Amniotic epithelial cell (primary cell): ENCODE data around the gene APMAP.

Experiments used
- DNase-seq: peaks from one replicate; pipeline ENCODE4 v3.0.0-alpha.2; 2010; ENCODE audit warnings: low read depth

The APMAP gene

DNA sequence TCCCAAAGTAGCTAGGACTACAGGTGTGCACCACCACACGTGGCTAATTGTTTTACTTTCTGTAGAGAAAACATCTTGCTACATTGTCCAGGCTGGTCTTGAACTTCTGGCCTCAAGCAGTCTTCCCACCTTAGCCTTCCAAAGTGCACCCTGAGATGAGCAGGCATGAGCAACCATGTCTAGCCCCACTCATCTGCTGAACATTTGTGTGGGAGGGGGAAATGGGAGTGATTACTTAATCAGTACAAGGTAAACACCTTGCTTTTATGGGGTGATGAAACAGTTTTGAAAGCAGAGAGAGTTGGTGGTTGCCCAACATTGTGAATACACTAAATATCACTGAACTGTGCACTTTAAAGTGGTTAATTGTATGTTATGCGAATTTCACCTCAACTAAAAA lies 5.3 kb downstream of the APMAP start:
- DNase-seq = peak; percentile 76

GRCh38 chr20:24986436-24987015 lies 6.0 kb downstream of the APMAP start:
- DNase-seq = no peak

GRCh38 chr20:24985802-24986201 lies 6.7 kb downstream of the APMAP start:
- no peak for DNase-seq

- DNase-seq = no peak
Measured at GRCh38 chr20:24984961-24985640, 7.5 kb downstream of the APMAP start.

DNA sequence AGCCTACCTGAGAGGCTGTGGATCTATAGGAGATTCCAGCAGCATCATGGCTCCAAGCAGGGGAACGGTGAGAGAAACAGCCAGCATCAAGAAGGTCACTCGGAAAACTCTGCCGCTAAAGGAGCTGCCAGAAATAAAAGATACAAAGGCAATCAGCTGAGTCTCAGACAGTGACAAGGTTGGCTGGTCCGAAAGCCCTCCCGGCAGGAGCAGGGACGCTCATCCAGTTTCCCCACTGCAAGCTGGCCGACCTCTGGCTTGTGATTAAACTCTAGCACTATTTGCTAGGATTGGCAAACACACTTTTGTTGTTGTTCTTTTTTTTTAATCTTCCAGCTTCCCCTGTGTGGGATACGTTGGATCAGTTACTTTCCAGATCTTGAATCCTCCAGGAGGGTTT lies 8.7 kb downstream of the APMAP start:
- no peak for DNase-seq

DNA sequence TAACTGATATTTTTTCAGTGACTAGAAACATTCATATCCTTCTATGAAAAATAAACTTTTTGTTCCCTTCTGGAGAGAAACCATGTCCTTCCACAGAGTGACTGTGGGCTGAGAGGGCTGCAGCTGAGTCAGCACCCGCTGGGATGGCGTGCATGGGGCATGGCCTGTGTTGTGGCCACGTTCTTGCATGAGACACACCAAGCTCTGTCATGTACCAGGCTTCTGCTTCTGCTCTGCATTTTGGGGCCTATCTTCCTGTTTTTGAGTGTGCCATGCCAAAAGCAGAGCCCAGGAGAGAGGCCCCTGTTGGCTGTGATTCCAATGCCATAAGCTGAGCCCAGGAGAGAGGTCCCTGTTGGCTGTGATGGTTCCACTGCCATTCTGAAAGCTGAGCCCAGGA lies 10.8 kb downstream of the APMAP start:
- DNase-seq = no peak

GRCh38 chr20:24981282-24981681 lies 11.3 kb downstream of the APMAP start:
- no peak for DNase-seq

DNA sequence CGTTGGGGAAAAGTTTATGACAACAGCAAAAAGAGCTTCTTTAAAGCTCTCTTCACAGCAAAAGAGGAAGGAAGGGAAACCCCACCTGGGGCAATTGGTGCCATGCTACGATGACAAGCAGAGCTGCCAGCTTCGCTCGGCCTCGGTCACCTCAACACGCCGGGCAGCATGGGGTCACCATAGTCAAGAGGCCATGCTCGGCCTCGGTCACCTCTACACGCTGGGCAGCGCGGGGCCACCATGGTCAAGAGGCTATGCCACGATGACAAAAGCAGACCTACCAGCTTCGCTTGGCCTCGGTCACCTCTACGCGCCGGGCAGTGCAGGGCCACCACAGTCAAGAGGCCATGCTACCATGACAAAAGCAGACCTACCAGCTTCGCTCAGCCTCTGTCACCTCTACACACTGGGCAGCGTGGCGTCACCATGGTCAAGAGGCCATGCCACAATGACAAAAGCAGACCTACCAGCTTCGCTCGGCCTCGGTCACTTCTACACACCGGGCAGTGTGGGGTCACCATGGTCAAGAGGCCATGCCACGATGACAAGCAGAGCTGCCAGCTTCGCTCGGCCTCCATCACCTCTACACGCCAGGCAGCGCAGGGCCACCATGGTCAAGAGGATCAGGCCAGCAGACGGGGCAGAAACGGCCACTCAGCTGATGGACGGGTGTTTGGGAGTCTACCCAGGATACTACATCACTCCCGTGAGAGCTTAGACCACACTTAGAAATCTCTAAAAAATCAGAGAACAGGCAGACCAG lies 12.1 kb downstream of the APMAP start:
- no peak for DNase-seq

DNA sequence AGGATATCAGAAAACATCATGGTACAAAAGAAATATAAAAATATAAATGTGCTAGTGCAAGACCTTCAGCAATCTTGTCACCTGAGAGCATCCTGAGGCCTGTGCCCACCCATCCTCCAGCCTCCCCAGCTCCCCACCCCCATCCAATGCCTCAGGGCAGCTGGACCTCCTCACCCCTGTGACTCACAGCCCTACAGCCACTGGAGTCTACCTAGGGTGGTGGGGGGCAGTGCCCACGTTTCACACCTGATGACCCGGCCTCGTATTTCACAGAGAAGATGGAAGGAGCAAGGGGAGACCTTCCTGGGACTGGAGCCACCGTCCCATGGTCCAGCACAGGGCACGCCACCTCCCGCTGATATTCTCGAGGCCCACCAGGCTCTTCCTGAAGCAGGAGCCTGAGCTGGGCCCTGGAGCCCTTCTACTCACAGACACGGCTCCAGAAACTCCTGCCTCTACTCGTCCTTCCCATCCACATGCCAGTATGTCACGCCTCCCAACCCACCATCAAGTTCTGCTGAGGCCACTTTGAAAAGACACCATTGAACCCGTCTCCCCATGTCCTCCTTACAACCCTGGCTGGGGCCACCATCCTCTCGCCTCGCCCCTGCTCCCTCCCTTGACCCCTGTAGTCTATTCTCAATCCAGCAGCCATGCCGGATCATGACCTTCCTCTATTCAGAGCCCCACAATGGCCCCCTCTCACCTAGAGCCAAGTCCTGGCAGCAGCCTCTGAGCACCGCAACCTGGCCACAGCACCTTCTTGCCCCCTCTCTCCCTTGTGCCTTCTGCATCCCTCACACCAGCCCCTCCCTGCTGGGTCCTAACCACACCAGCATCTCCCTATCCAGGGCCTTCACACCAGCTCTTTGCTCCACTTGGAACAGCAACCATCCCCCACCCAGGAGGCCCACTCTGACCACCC lies 13.3 kb downstream of the APMAP start:
- no peak for DNase-seq

DNA sequence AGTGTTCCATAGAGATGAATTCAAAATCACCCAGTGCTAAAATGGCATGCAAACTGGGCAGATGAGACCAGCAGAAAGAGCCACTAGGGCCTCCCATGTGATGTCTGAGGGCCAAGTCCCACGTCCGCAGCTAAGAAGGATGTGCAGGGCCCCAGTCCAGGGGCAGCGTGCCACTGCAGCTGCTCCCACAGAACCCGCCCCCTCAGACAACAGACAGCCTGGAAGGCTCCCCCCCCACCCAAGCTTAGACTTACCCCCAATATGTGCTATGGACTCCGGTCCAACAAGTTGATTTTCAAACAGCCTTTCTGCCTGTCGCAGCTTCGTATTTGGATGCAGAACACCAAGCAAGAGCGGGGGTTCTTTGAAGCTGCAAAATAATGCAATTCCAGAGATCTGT lies 14.0 kb downstream of the APMAP start:
- DNase-seq = no peak

- DNase-seq = no peak
Measured at GRCh38 chr20:24977797-24978196, 14.8 kb downstream of the APMAP start.

DNA sequence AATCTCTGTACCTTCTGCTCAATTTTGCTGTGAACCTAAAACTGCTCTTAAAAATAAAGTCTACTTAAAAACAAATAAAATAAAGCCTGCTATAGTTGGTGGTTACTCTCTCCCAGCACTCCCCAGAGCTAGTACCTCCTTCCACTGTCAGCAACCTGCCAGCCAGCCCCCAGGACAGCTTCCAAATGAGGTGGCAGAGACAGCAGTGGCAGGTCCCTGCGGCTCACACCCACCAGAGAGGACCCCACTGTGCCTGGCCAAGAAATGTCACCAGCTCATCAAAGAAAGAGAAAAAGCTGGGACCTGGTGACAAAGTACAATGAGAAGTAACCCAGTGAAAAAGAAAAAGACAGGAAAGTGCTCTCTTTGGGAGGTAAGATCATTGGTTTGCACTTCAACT lies 15.2 kb downstream of the APMAP start:
- DNase-seq = no peak

- no peak for DNase-seq
Measured at GRCh38 chr20:24972341-24972740, 20.2 kb downstream of the APMAP start.

DNA sequence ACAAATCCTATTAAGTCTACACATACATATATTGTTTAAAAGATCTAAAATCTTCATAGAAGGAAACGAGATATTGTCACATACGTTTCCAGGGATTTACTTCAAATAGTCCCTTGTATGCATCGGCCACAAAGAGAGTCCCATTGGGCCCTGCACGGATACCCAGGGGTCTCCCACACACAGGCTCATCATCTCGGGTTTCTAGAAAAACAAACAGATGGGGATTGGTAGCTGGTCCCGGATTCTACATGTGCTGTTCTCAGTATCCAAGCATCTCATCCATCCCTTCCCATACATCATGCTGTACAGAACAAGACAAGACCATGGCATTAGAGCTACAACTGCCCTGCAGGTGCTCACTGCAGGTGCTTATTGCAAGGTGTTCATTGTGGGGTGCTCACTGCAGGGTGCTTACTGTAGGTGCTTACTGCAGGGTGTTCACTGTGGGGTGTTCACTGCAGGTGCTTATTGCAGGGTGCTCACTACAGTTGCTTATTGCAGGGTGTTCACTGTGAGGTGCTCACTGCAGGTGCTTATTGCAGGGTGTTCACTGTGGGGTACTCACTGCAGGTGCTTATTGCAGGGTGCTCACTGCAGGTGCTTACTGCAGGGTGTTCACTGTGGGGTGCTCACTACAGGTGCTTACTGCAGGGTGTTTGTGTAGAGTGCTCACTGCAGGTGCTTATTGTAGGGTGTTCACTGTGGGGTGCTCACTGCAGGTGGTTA lies 21.0 kb downstream of the APMAP start:
- DNase-seq = no peak

DNA sequence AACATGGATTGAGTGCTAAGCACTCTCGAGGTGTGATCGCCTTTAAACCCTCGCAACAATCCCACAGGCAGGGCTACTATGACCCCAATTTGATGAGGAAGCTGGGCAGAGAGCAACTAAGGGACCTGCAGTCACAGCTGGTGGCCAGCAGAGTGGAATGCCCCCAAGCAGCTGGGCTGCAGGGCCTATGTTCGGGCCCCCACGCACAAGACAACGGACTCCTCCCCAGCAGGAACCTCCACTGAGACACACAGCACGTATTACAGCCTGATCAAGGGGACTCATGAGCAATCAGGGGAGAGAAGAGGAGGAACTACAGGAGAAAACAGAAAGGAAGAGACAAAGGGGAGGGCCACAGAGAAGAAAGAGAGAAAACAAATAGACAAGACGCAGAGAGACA lies 21.8 kb downstream of the APMAP start:
- DNase-seq = no peak

- no peak for DNase-seq
Measured at GRCh38 chr20:24970030-24970553, 22.5 kb downstream of the APMAP start.

- no peak for DNase-seq
Measured at GRCh38 chr20:24969186-24970029, 23.1 kb downstream of the APMAP start.

GRCh38 chr20:24968278-24968800 lies 24.2 kb downstream of the APMAP start:
- no peak for DNase-seq

DNA sequence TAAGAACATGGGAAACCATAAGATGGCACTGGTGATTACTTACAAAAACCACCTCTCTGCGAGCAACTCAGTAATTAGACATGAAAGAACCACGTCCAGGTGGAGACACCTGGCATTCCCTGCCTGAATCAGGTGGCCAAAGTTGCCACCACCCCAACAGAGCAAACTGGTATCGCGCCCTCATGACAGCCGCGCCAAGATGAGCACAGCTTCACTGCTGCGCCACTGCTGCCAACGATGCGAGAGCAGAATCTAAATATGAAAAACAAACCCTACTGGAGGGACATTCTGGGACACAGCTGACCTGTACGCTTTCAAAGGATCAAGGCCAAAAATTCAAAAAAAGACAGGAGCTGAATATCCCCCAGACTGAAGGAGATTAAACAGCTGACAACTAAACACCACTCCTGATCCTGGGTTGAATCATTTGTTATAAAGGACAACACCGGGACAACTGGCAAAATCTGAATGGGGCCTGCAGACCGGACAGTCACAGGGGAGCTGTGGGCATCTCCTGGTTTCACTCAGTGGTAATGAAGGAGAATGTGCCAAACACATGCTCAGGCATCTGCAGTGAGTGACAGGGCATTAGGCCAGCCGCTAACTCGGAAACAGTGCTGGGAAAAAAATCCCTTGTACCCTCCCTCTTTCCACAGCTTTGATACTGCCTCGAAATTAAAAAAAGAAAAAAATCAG lies 26.1 kb downstream of the APMAP start:
- DNase-seq = no peak
